H1 (cell line): Measurements from ENCODE around the gene FRY. TPM values are rescaled to one million over a fixed set of nuclear protein-coding genes. Genes with fewer than 3 reads are reported as not detected.

Experiments
- CTCF ChIA-PET: fragments of 300-600 bp; sonication (Branson Sonifier 250); formaldehyde crosslinking; loops from one replicate; lab custom pipeline; 2021; ENCODE audit not compliant: partially characterized antibody; lab: Charles Lee
- POLR2A ChIA-PET: fragments of 300-600 bp; sonication (Branson Sonifier 250); formaldehyde crosslinking; loops from one replicate; lab custom pipeline; 2021; ENCODE audit warnings: inconsistent platforms; ENCODE audit not compliant: partially characterized antibody; lab: Charles Lee
- DNase-seq, 2 experiments: peaks; one replicate each; pipeline versions ENCODE4 v3.0.0 to v3.0.0-alpha.2; 2010 to 2022; ENCODE audit warnings: low spot score in 2 of 2, low read depth in 1 of 2, mixed read lengths in 1 of 2
- FAIRE-seq: peaks from 2 replicates; lab custom pipeline; 2011; peaks lifted over from hg19 to GRCh38; lab: Jason Lieb, UNC
- H2AFZ ChIP-seq: 2 replicates; pipeline ENCODE4 v1.8.1; 2012; ENCODE audit warnings: low read length, inconsistent platforms
- H2AK5ac ChIP-seq: 2 replicates; pipeline ENCODE4 v1.6.1; 2013; ENCODE audit warnings: low read depth, low read length
- H2BK120ac ChIP-seq: replicated peaks from 2 replicates; pipeline ENCODE3; 2013; ENCODE audit warnings: low read depth, low read length, inconsistent platforms
- H2BK12ac ChIP-seq: 2 replicates; pipeline ENCODE4 v1.6.1; 2013; ENCODE audit warnings: low read depth, low read length
- H2BK15ac ChIP-seq: 2 replicates; pipeline ENCODE4 v1.6.1; 2013; ENCODE audit warnings: low read length
- H2BK20ac ChIP-seq: 2 replicates; pipeline ENCODE4 v1.6.1; 2013; ENCODE audit warnings: low read length
- H2BK5ac ChIP-seq: 2 replicates; pipeline ENCODE4 v1.6.1; 2013; ENCODE audit warnings: low read depth, low read length
- H3K14ac ChIP-seq: 2 replicates; pipeline ENCODE4 v1.6.1; 2013; ENCODE audit warnings: inconsistent platforms; ENCODE audit not compliant: insufficient read length
- H3K18ac ChIP-seq: 2 replicates; pipeline ENCODE4 v1.6.1; 2013; ENCODE audit warnings: low read length; ENCODE audit errors: extremely low read depth
- H3K23ac ChIP-seq: 2 replicates; pipeline ENCODE4 v1.6.1; 2013; ENCODE audit warnings: inconsistent platforms; ENCODE audit not compliant: insufficient read length
- H3K23me2 ChIP-seq: 2 replicates; pipeline ENCODE4 v1.6.1; 2013; ENCODE audit warnings: low read depth, low read length
- H3K27ac ChIP-seq: 2 replicates; pipeline ENCODE4 v1.6.1; 2011; ENCODE audit warnings: low read depth, low read length, inconsistent platforms
- H3K27me3 ChIP-seq, 4 experiments: replicated peaks in 1 of 4; 1 replicate in 1 of 4; 2 replicates in 3 of 4; pipeline versions ENCODE4 v1.6.1 to v1.8.1; 2011 to 2013; ENCODE audit warnings: low read length in 3 of 4, mild to moderate bottlenecking in 3 of 4, inconsistent platforms in 2 of 4, mixed read lengths in 2 of 4, moderate library complexity in 1 of 4; ENCODE audit not compliant: control insufficient read depth in 3 of 4, insufficient read depth in 3 of 4; ENCODE audit errors: extremely low read depth in 1 of 4
- H3K36me3 ChIP-seq, 4 experiments: 2 replicates each; pipeline versions ENCODE4 v1.6.1 to v1.8.1; 2011 to 2013; ENCODE audit warnings: mild to moderate bottlenecking in 4 of 4, low read length in 3 of 4, moderate library complexity in 2 of 4, control low read depth in 1 of 4, inconsistent platforms in 1 of 4; ENCODE audit not compliant: insufficient read depth in 4 of 4, control insufficient read depth in 2 of 4
- H3K4ac ChIP-seq: replicated peaks from 2 replicates; pipeline ENCODE3; 2013; ENCODE audit warnings: low read length, low read depth, mixed read lengths, inconsistent platforms; ENCODE audit not compliant: insufficient read length
- H3K4me1 ChIP-seq, 4 experiments: replicated peaks in 1 of 4; 1 replicate in 1 of 4; 2 replicates in 3 of 4; pipeline versions ENCODE4 v1.6.1 to v1.8.1; 2011 to 2013; ENCODE audit warnings: low read length in 3 of 4, inconsistent platforms in 2 of 4, mixed read lengths in 1 of 4; ENCODE audit not compliant: insufficient read depth in 4 of 4, control insufficient read depth in 3 of 4
- H3K4me2 ChIP-seq, 2 experiments: 2 replicates each; pipeline versions ENCODE4 v1.6.1 to v1.8.1; 2011 to 2013; ENCODE audit warnings: low read depth in 2 of 2, low read length in 2 of 2, control low read depth in 1 of 2, inconsistent platforms in 1 of 2, mild to moderate bottlenecking in 1 of 2; ENCODE audit not compliant: insufficient read depth in 1 of 2
- H3K4me3 ChIP-seq, 4 experiments: fragments of 200-600, 300-600 bp in 1 of 4; sonication (generic), shearing (Covaris generic), sonication (Bioruptor Twin) in 1 of 4; 2 replicates each; pipeline versions ENCODE4 v1.5.1 to v1.8.1; 2011 to 2016; ENCODE audit warnings: low read length in 4 of 4, low read depth in 3 of 4, control low read depth in 2 of 4, inconsistent platforms in 2 of 4, mild to moderate bottlenecking in 2 of 4, mixed read lengths in 1 of 4, moderate library complexity in 1 of 4; ENCODE audit not compliant: insufficient read depth in 2 of 4; ENCODE audit errors: extremely low read depth in 1 of 4
- H3K56ac ChIP-seq: replicated peaks from 2 replicates; pipeline ENCODE3; 2013; ENCODE audit warnings: low read depth, mild to moderate bottlenecking, mixed read lengths, low read length, inconsistent platforms; ENCODE audit not compliant: insufficient read length
- H3K79me1 ChIP-seq: 2 replicates; pipeline ENCODE4 v1.6.1; 2013; ENCODE audit warnings: low read depth, low read length, control low read depth
- H3K79me2 ChIP-seq, 2 experiments: 2 replicates each; pipeline versions ENCODE4 v1.6.1 to v1.8.1; 2012 to 2013; ENCODE audit warnings: low read length in 2 of 2, mild to moderate bottlenecking in 2 of 2, inconsistent platforms in 1 of 2; ENCODE audit not compliant: insufficient read depth in 2 of 2, control insufficient read depth in 1 of 2
- H3K9ac ChIP-seq, 4 experiments: replicated peaks in 1 of 4; 1 replicate in 1 of 4; 2 replicates in 3 of 4; pipeline versions ENCODE4 v1.6.1 to v1.8.1; 2011 to 2013; ENCODE audit warnings: low read depth in 3 of 4, low read length in 3 of 4, control low read depth in 2 of 4, mild to moderate bottlenecking in 2 of 4, moderate library complexity in 2 of 4, inconsistent platforms in 1 of 4; ENCODE audit errors: extremely low read depth in 1 of 4
- H3K9me3 ChIP-seq, 2 experiments: 2 replicates each; pipeline versions ENCODE4 v1.6.1 to v1.8.1; 2012 to 2013; ENCODE audit warnings: mild to moderate bottlenecking in 2 of 2, moderate library complexity in 2 of 2, control low read depth in 1 of 2, inconsistent platforms in 1 of 2, low read depth in 1 of 2, low read length in 1 of 2, mixed read lengths in 1 of 2; ENCODE audit not compliant: insufficient read depth in 2 of 2
- H4K20me1 ChIP-seq, 2 experiments: replicated peaks in 1 of 2; 2 replicates each; pipeline versions ENCODE3 to v1.8.1; 2011 to 2013; ENCODE audit warnings: inconsistent platforms in 2 of 2, low read length in 2 of 2, mild to moderate bottlenecking in 1 of 2; ENCODE audit not compliant: insufficient read depth in 2 of 2, control insufficient read depth in 1 of 2
- H4K5ac ChIP-seq: 2 replicates; pipeline ENCODE4 v1.6.1; 2013; ENCODE audit warnings: low read length, low read depth, mixed read lengths, inconsistent platforms; ENCODE audit not compliant: insufficient read length
- H4K8ac ChIP-seq: 2 replicates; pipeline ENCODE4 v1.8.0; 2013; ENCODE audit warnings: mild to moderate bottlenecking, moderate library complexity, low read length, inconsistent platforms; ENCODE audit not compliant: insufficient read depth; ENCODE audit errors: extremely low read depth
- H4K91ac ChIP-seq: replicated peaks from 2 replicates; pipeline ENCODE3; 2013; ENCODE audit warnings: low read length, mixed read lengths, inconsistent platforms; ENCODE audit not compliant: insufficient read length
- FOSL1 ChIP-seq: IDR thresholded peaks from 2 replicates; pipeline ENCODE4 v1.6.1; 2011; ENCODE audit warnings: mild to moderate bottlenecking, low read depth, low read length, moderate library complexity; ENCODE audit not compliant: insufficient read depth
- GTF2F1 ChIP-seq: IDR thresholded peaks from 2 replicates; pipeline ENCODE4 v1.6.1; 2012; ENCODE audit warnings: low read depth, low read length, improper control_type of control experiment, borderline replicate concordance
- HDAC2 ChIP-seq, 2 experiments: fragments of 300-600 bp in 1 of 2; sonication (generic) in 1 of 2; IDR thresholded peaks; 2 replicates each; pipeline ENCODE4 v1.6.1; 2011 to 2012; ENCODE audit warnings: low read depth in 2 of 2, low read length in 2 of 2, mild to moderate bottlenecking in 2 of 2, moderate library complexity in 2 of 2, borderline replicate concordance in 1 of 2, inconsistent platforms in 1 of 2
- KDM1A ChIP-seq: fragments of 200-600, 300-600 bp; sonication (generic); IDR thresholded peaks from 2 replicates; pipeline ENCODE4 v1.7.1; 2016; ENCODE audit warnings: mild to moderate bottlenecking, low read length, borderline replicate concordance
- RFX5 ChIP-seq: IDR thresholded peaks from 2 replicates; pipeline ENCODE4 v1.6.1; 2011; ENCODE audit warnings: low read depth, low read length, improper control_type of control experiment, borderline replicate concordance
- SAP30 ChIP-seq: fragments of 300-600 bp; sonication (generic); IDR thresholded peaks from 2 replicates; pipeline ENCODE4 v1.7.1; 2012; ENCODE audit warnings: low read length, moderate library complexity, mild to moderate bottlenecking, inconsistent platforms; ENCODE audit not compliant: insufficient read depth, insufficient replicate concordance
- SIN3A ChIP-seq, 2 experiments: IDR thresholded peaks in 1 of 2; conservative IDR thresholded peaks in 1 of 2; 2 replicates each; pipeline ENCODE4 v1.6.1; 2011 to 2012; ENCODE audit warnings: low read length in 2 of 2, improper control_type of control experiment in 1 of 2, low read depth in 1 of 2, mild to moderate bottlenecking in 1 of 2
- SIRT6 ChIP-seq: IDR thresholded peaks from one replicate; pipeline ENCODE4 v1.7.1; 2012; ENCODE audit warnings: low read length, inconsistent platforms
- WGBS, 2 experiments: shearing (Covaris generic) in 1 of 2; methylation state at CpG; one replicate each; pipeline versions ENCODE4 v1.1.6 to v1.1.7; 2013 to 2015; ENCODE audit warnings: low lambda C conversion rate in 2 of 2, mixed read lengths in 2 of 2, inconsistent platforms in 1 of 2, low coverage in 1 of 2, missing lambda C conversion rate in 1 of 2; ENCODE audit not compliant: insufficient replicate concordance in 2 of 2, insufficient coverage in 1 of 2, insufficient read length in 1 of 2; ENCODE audit errors: extremely low coverage in 1 of 2, missing lambda C conversion rate in 1 of 2; 5-methylcytosine and 5-hydroxymethylcytosine counted together
- polyA plus RNA-seq, 7 experiments: library from polyadenylated mRNA; depleted of rRNA in 3 of 7; stranded (reverse) in 5 of 7; unstranded in 2 of 7; fragments of >200 nt in 5 of 7; fragments of 200-250 nt in 2 of 7; gene quantifications; 1 replicate in 5 of 7; 2 replicates in 1 of 7; 4 replicates in 1 of 7; pipeline versions ENCODE4 v1.2.1 to v1.2.3, GENCODE V29; 2011 to 2013; ENCODE audit warnings: missing spikeins in 2 of 7, mixed read lengths in 2 of 7
- total RNA-seq: library from RNA; stranded (reverse); fragmentation: NEBNext Ultra II Directional; extraction: Animal tissue kit (Norgen Biotek cat#: 25700); gene quantifications from 2 replicates; pipeline ENCODE4 v1.2.1, GENCODE V29; 2021

FRY gene
- total and polyA plus RNA-seq, 2 of the 8 experiments (the other 6 are each of a cell fraction or from before 2014, with no cell fraction given), result 4.3 to 9.2 TPM

DNA sequence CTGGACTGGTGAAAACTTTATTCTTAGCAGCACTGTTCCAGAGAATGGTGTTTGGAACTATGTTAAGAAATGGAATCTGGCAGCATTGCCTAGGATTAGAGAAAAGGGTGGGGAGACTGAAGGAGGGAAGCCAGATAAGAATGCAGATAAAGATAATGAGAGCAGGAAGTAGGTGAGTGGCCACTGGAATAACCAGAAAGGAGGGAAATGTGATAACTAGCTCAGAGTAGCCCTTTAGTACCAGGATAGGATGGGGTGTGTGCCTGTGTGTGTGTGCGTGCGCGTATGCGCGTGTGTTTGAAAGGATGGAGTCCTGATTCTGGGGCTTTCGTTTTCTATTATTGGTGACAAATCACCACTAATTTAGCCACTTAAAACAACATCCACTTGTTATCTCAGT lies 33.4 kb upstream of the FRY start:
- POLR2A ChIA-PET, result no interaction called here
- H3K27ac ChIP-seq, result no peak overlapping the region
- no peak overlapping the region for H3K9ac ChIP-seq
- H4K20me1 ChIP-seq, result no peaks in the 10 kb centered on the region
- H3K4ac ChIP-seq, result no peak overlapping the region
- H2BK12ac ChIP-seq, result no peak overlapping the region
- no peak overlapping the region for H2AK5ac ChIP-seq
- H3K23me2 ChIP-seq, result no peaks in the 10 kb centered on the region
- no peak overlapping the region for H3K14ac ChIP-seq
- DNase-seq, result no peak
- H3K9me3 ChIP-seq, result peaks cover 5 to 10% of the 10 kb centered on the region in 2 experiments; a peak in 2 of 4 replicates
- 94% methylated on average over 6 of the region's 6 CpGs; no CpG with 5 or more reads in 1 of the 2 experiments for WGBS, 2 experiments
- H2BK120ac ChIP-seq, result no peak overlapping the region
- H3K56ac ChIP-seq, result no peak overlapping the region
- FAIRE-seq, result no peak
- TF ChIP-seq KDM1A (no peak), SIN3A (conservative IDR thresholded peaks at IDR 0.05 in 1 of 2, IDR thresholded peaks at IDR 0.05 in 1 of 2; ENCODE audit: low read depth in 1 of 2, low read length in 2 of 2) (no peak), RFX5 (no peak), FOSL1 (no peak), HDAC2 (IDR thresholded peaks at IDR 0.05; ENCODE audit: borderline replicate concordance in 1 of 2, low read depth in 2 of 2, low read length in 2 of 2) (no peak), SIRT6 (no peak), GTF2F1 (no peak), SAP30 (no peak)
- no peak overlapping the region for H3K18ac ChIP-seq
- H4K91ac ChIP-seq, result no peak overlapping the region
- no peak overlapping the region for H3K4me3 ChIP-seq
- no peaks in the 10 kb centered on the region for H3K79me1 ChIP-seq
- H3K23ac ChIP-seq, result no peak overlapping the region
- H3K79me2 ChIP-seq, result no peaks in the 10 kb centered on the region
- no peak overlapping the region for H2BK20ac ChIP-seq
- CTCF ChIA-PET, result interaction anchor here (1.0 to 1.6 kb wide), 2 partner anchors 10 to 31 kb away, joined by 3 to 6 read pairs; no protein-coding TSS in a partner anchor
- no peak overlapping the region for H4K5ac ChIP-seq
- no peak overlapping the region for H3K4me2 ChIP-seq
- no peak overlapping the region for H2AFZ ChIP-seq
- no peak overlapping the region for H2BK5ac ChIP-seq
- H3K4me1 ChIP-seq, result no peaks in the 10 kb centered on the region
- H2BK15ac ChIP-seq, result no peak overlapping the region
- no peaks in the 10 kb centered on the region for H3K36me3 ChIP-seq
- H3K27me3 ChIP-seq, result no peaks in the 10 kb centered on the region
- no peak overlapping the region for H4K8ac ChIP-seq
